SK-N-MC (cell line): Measurements from ENCODE around the gene KDM1B.

ENCODE experiments used
- EZH2 ChIP-seq: fragments of 200-600 bp; sonication (generic); IDR thresholded peaks from one replicate; pipeline ENCODE4 v1.6.1; 2017; ENCODE audit warnings: antibody characterized with exemption
- POLR2AphosphoS5 ChIP-seq: IDR thresholded peaks from 2 replicates; pipeline ENCODE4 v1.6.1; 2012; ENCODE audit warnings: mild to moderate bottlenecking, low read depth, low read length, borderline replicate concordance

DNA sequence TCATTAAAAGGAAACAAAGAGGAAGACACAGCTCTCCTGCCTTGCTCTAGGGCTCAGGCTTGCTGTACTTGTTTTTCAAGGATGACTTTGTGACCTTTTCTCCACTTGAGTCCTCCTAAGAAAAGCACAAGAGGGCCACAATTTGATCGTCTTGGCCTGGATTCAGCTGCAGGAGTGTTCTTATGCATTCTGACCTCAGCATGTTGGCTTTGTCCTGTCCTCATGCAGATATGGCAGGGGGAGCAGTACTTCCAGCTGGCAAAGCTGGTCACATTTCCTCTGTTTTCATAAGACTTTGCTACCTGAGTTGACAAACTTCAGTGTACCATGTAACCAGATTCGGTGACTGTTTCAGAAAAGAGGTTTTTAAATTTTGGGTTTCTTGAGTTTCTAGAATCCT is 30.8 kb downstream of the KDM1B start:
- TF ChIP-seq POLR2AphosphoS5 (no peak), EZH2 (no peak)
